Frontal cortex (tissue), 4 donors: ENCODE data around the gene ETV3. TPM values are rescaled to one million over a fixed set of nuclear protein-coding genes. Genes with fewer than 3 reads are reported as not detected.
A peak's percentile ranks its signal among the peaks of the same experiment; 100 is the strongest.

Experiments
- DNase-seq, 2 donors: peaks; one replicate each; pipeline ENCODE4 v3.0.0; 2012; ENCODE audit warnings: low spot score in 2 of 2
- FAIRE-seq: peaks from 2 replicates; lab custom pipeline; 2012; peaks lifted over from hg19 to GRCh38; lab: Jason Lieb, UNC
- total RNA-seq: library from RNA; depleted of rRNA; stranded (reverse); fragments of >200 nt; gene quantifications from one replicate; pipeline ENCODE4 v1.2.3, GENCODE V29; 2014
- donor health status: control.
- donor health status: control.
- donor health status: control.

The ETV3 gene
- total RNA-seq, 1 donor from 2014 or later = 14.3 TPM

- DNase-seq = no peak
- no peak for FAIRE-seq
These were observed 4.7 kb upstream of the ETV3 start for GRCh38 chr1:157142765-157143423.

DNA sequence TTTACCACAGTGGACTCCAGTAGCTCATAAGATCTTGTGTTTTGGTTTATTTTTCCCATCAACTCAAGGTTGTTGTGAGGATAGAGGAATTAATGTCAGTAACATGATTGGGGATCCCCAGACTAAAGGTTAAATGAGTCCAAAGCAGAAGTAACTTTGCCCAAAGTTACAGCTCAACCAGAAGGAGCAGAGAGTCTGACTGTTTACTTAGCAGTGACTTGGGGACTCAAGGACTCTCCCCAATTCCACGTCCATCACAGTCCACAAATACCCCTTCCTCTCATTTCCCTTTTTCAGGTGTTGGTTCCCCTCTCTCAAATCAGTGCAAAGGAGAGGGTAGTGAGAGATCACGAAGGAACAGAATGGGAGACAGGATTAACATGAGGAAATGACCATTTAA lies 4.0 kb upstream of the ETV3 start:
- FAIRE-seq = no peak

DNA sequence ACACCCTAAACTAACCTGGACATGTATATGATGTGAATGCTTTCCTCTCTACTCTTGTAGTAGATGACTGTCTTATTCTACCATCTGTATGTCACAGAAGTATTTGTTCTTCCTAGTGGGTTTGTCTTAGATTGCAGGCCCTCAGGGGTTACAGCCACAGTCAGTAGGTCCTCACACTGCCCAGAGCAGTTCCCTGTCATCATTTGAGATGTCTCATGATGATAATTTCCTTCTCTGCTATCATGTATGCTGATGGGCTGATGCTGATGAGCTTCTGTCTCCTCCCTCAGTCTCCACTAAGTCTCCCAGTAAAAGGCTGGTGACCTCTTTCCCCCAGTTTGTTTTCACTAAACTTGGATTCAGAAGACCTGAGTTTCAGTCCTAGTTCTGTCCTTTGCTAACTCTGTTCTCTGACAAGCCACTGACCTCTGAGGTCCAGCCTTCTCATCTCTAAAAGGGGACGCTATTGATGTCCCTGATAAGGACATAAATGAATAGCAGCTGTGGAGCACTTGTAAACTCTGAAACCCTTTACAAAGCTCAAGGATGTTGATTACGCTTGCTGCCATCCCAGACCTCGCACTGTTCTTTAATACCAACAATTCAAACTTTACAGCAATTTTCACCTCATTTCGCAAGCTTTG lies 3.1 kb upstream of the ETV3 start:
- FAIRE-seq (no peak), DNase-seq (no peak)

More for the DNA sequence above, 4.0 kb upstream of the ETV3 start:
- DNase-seq = no peak

- DNase-seq = no peak
- no peak for FAIRE-seq
These were observed 1.9 kb upstream of the ETV3 start for GRCh38 chr1:157140063-157140588.

DNA sequence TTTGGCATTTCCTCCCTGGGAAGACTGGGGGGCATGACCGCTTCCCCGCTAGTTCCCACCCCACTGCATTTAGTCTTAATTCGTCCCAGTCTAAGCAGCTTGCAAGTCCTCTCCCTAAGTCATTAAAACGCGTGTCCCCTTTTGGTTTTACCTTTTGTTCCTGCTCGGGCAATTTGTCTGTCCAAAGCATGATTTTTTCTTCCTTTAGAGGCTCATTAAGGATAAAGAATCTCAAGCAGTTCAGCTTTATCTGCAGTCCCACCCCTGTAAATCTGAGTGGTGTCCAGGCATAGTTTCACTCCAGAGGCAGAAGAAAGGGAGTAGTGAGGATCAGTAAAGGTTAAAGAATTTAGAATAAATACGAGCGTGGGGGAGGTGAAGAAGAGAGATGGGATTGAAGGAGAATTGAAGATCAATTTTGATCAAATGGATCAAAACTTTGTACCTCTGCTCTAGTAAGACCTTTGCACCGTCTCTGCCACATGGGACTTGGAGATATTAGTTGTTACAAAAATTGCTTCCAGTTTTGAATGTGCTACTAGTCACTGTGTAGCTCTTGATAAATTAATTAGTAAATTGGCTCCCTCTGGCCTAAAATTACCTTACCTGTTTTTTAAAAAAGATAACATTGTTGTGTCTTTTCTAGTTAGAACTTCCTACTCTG lies 989 bp upstream of the ETV3 start:
- DNase-seq = no peak
- FAIRE-seq = no peak

- DNase-seq = peak in 1 of 2 donors; percentile 24
- no peak for FAIRE-seq
These were observed 581 bp downstream of the ETV3 start for GRCh38 chr1:157137408-157138219.

DNA sequence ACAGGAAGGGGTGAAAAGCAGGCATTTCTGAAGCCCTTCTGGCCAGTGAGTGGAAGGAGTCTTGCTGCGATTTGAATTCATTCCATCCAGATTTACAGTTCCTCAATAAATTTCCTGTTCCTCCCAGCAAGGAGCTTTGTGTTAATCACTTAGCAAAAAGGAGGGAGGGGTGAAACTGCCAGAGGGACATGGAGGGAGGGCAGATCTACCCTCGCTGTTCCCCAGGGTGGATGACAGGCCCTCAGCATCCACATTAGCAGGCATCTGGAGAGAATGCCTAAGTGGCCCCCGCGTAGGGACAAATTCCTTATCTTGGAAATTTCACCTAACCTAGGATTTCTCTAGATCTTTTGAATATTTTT lies 1.2 kb downstream of the ETV3 start:
- DNase-seq = no peak
- FAIRE-seq = no peak

- no peak for DNase-seq
- FAIRE-seq = no peak
These were observed 2.1 kb downstream of the ETV3 start for GRCh38 chr1:157136133-157136532.

DNA sequence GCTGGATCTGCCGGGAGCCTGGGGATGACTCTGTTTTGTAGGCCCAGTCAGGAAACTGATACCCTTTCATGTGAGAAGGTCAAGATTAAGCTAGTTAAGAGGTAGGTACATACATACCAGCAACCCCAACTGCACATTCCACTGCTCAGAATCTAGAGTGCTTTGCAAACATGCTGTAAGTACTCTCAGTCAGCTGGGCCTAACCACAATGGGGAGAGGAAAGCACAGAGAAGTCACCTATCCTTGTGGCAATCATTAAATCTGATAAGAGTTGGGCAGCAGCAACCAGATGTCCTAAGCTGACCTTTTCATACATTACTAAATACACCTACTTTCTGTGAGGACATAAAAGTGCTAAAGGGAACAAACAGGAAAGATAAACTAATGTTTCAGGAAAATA lies 2.5 kb downstream of the ETV3 start:
- FAIRE-seq = no peak
- no peak for DNase-seq

GRCh38 chr1:157135070-157135469 lies 3.1 kb downstream of the ETV3 start:
- DNase-seq = no peak
- no peak for FAIRE-seq

GRCh38 chr1:157134442-157134841 lies 3.8 kb downstream of the ETV3 start:
- FAIRE-seq (no peak), DNase-seq (no peak)

- FAIRE-seq (no peak), DNase-seq (no peak)
These were observed 4.8 kb downstream of the ETV3 start for GRCh38 chr1:157133426-157133825.

- FAIRE-seq (no peak), DNase-seq (no peak)
These were observed 5.5 kb downstream of the ETV3 start for GRCh38 chr1:157132616-157133167.

- FAIRE-seq = no peak
- DNase-seq = no peak
These were observed 6.1 kb downstream of the ETV3 start for GRCh38 chr1:157132111-157132510.

DNA sequence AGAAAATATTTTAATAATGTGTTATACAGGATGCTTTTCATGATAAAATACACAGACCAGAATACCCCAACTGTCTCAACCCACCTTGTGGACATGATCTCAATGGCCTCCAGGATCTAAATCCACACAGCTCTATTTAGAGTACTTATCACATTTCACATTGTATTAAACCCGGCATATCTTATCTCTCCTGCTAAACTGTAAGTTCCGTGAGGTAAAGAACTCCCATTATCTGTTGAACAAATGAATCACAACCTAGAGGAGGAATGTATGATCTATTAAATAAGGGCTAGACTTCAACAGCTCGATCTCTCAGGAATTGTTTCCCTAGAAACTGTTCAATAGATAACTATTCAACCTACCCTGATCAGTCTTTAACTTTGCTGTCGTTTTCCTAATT lies 6.9 kb downstream of the ETV3 start:
- FAIRE-seq (no peak), DNase-seq (no peak)

DNA sequence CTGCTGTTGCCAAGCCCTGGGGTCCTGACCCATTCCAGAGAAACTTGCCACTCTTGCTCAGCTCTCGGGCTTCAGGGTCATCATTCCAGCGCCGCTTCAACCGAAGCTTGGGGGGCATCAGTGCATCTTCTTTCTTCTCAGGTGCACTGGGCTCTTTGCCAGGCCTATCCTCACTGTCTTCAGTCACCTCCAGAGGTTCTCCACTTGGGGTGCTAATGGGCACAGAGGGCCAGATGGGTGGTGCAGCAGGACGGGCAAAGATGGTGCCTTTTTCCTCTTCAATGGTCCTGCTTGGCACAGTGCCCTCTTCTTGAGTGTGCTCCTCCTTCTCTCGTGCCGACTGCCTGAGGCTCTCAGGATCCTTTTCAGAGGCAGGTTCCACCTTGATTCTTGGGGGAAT lies 13.3 kb downstream of the ETV3 start:
- FAIRE-seq = no peak
- no peak for DNase-seq

DNA sequence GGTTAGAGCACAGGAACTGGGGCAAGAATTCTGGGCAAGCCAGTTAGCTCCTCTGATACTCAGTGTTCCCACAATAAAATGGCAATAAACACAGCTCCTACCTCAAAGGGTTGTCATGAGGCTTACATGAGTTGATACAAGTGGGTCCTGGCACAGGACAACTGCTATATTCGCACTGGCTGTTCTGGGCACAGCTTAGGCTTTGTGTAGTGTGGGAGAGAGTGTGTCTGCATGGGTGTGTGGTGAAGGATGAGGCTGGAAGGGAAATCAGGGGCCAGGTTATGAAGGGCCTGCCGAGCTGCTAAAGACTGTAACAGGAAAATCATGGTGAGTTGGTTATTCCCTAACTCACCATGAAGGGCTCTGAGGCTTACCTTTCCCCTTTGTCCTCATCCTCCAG lies 18.7 kb downstream of the ETV3 start:
- FAIRE-seq (no peak), DNase-seq (no peak)

GRCh38 chr1:157119008-157119407 lies 19.2 kb downstream of the ETV3 start:
- FAIRE-seq = no peak

GRCh38 chr1:157117527-157118057 lies 20.6 kb downstream of the ETV3 start:
- DNase-seq = no peak
- FAIRE-seq = no peak

More at GRCh38 chr1:157119008-157119407, 19.2 kb downstream of the ETV3 start:
- DNase-seq = no peak

- FAIRE-seq = no peak
- no peak for DNase-seq
These were observed 21.5 kb downstream of the ETV3 start for GRCh38 chr1:157116737-157117103.
